ENCODE data around the gene GRAMD2B.
"Not testable (repeated sequence)": the region's sequence is repeated elsewhere in the genome, so short reads cannot be mapped to it uniquely, and the experiment has no call there.

The GRAMD2B gene

GRCh38 chr5:126413856-126414255, 9.4 kb upstream of the GRAMD2B start:
- no peak for DNase-seq (ENCODE audit: low spot score)

GRCh38 chr5:126414874-126415502, 8.2 kb upstream of the GRAMD2B start:
- DNase-seq (ENCODE audit: low spot score), result no peak

GRCh38 chr5:126415789-126416188, 7.4 kb upstream of the GRAMD2B start:
- DNase-seq (ENCODE audit: low spot score), result no peak

- DNase-seq (ENCODE audit: low spot score), result no peak
Observed at GRCh38 chr5:126416266-126416925, 6.8 kb upstream of the GRAMD2B start.

- no peak for DNase-seq (ENCODE audit: low spot score)
Observed at GRCh38 chr5:126417178-126417577, 6.0 kb upstream of the GRAMD2B start.

GRCh38 chr5:126419102-126419501, 4.1 kb upstream of the GRAMD2B start:
- DNase-seq (ENCODE audit: low spot score), result no peak

GRCh38 chr5:126428421-126428820, 5.2 kb downstream of the GRAMD2B start:
- no peak for DNase-seq (ENCODE audit: low spot score)

GRCh38 chr5:126430631-126431030, 7.4 kb downstream of the GRAMD2B start:
- DNase-seq (ENCODE audit: low spot score), result no peak

GRCh38 chr5:126433701-126434100, 10.5 kb downstream of the GRAMD2B start:
- no peak for DNase-seq (ENCODE audit: low spot score)

- no peak for DNase-seq (ENCODE audit: low spot score)
Observed at GRCh38 chr5:126435261-126435660, 12.1 kb downstream of the GRAMD2B start.

GRCh38 chr5:126435714-126436113, 12.5 kb downstream of the GRAMD2B start:
- no peak for DNase-seq (ENCODE audit: low spot score)

- no peak for DNase-seq (ENCODE audit: low spot score)
Observed at GRCh38 chr5:126437721-126438120, 14.5 kb downstream of the GRAMD2B start.

GRCh38 chr5:126438267-126438666, 15.1 kb downstream of the GRAMD2B start:
- DNase-seq (ENCODE audit: low spot score), result peak; percentile 66

- no peak for DNase-seq (ENCODE audit: low spot score)
Observed at GRCh38 chr5:126438868-126439267, 15.7 kb downstream of the GRAMD2B start.

- not testable (repeated sequence) for DNase-seq (ENCODE audit: low spot score)
Observed at GRCh38 chr5:126439724-126440123, 16.5 kb downstream of the GRAMD2B start.

GRCh38 chr5:126441230-126441629, 18.0 kb downstream of the GRAMD2B start:
- DNase-seq (ENCODE audit: low spot score), result no peak

GRCh38 chr5:126443374-126443851, 20.2 kb downstream of the GRAMD2B start:
- DNase-seq (ENCODE audit: low spot score), result peak; percentile 57

- no peak for DNase-seq (ENCODE audit: low spot score)
Observed at GRCh38 chr5:126444137-126444536, 20.9 kb downstream of the GRAMD2B start.

- DNase-seq (ENCODE audit: low spot score), result no peak
Observed at GRCh38 chr5:126445502-126446174, 22.4 kb downstream of the GRAMD2B start.

- DNase-seq (ENCODE audit: low spot score), result peak; percentile 76
Observed at GRCh38 chr5:126446498-126447224, 23.5 kb downstream of the GRAMD2B start.

- DNase-seq (ENCODE audit: low spot score), result no peak
Observed at GRCh38 chr5:126448720-126449119, 25.5 kb downstream of the GRAMD2B start.

GRCh38 chr5:126449751-126450271, 26.6 kb downstream of the GRAMD2B start:
- DNase-seq (ENCODE audit: low spot score), result peak; percentile 82

Data from activated CD4-positive, alpha-beta T cell treated with anti-CD3 and anti-CD28 coated beads, Interleukin-2, Interleukin-4, amounts not matched to agents 100 ng/mL and 50 ng/mL, durations not matched to agents 16 hours and 8 hours (primary cell).